Measurements from ENCODE around the gene NHLH1. TPM values are rescaled to one million over a fixed set of nuclear protein-coding genes. Genes with fewer than 3 reads are reported as not detected.
"Not testable (repeated sequence)": the region's sequence is repeated elsewhere in the genome, so short reads cannot be mapped to it uniquely, and the experiment has no call there.

NHLH1 gene
- polyA plus RNA-seq, 4 donors: 0.10 to 0.33 (median 0.19) TPM

GRCh38 chr1:160375788-160376524 lies 9.1 kb downstream of the NHLH1 start:
- DNase-seq (ENCODE audit: low read depth in 4 of 4, low spot score in 2 of 4): no peak

GRCh38 chr1:160376525-160377131 lies 9.8 kb downstream of the NHLH1 start:
- peak in 3 of 4 donors; percentile 9 to 38 (median 34) for DNase-seq (ENCODE audit: low read depth in 4 of 4, low spot score in 2 of 4)

DNA sequence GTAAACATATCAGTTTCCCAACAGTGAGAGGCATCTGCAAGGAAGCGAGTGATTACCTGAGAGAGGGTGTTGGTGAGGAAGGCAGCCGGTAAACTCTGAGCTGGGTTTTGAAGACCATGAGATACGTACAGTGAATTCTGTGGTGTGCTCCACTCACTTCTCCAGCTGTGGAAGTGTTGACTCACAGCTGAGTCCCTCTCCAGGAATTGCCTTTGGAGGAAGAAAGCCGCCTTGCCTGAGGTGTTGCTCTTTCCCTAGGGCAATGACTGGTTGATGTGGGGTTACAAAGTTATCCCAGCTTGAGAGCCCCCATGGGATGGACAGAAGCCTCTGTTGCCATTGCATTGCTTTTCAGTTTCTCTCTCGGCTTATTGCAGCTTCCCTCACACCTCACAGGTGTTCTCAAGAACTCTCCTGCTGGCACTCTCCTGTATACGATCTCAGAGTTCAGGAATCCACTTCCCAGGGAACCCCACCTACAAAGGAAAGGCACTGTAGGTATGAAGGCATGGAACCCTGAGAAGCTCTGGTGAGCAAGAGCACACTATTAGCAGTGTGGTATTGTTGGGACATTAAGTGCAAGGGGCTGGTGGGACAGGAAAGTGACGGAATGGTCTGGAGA lies 10.8 kb downstream of the NHLH1 start:
- DNase-seq (ENCODE audit: low read depth in 4 of 4, low spot score in 2 of 4): no peak

DNA sequence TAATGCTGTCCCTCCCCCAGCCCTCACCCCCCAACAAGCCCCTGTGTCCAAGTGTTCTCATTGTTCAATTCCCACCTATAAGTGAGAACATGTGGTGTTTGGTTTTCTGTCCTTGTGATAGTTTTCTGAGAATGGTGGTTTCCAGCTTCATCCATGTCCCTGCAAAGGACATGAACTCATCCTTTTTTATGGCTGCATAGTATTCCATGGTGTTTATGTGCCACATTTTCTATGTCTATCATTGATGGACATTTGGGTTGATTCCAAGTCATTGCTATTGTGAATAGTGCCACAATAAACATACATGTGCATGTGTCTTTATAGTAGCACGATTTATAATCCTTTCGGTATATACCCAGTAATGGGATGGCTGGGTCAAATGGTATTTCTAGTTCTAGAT lies 17.9 kb downstream of the NHLH1 start:
- DNase-seq (ENCODE audit: low read depth in 4 of 4, low spot score in 2 of 4): not testable (repeated sequence)

GRCh38 chr1:160388406-160388805 lies 21.5 kb downstream of the NHLH1 start:
- DNase-seq (ENCODE audit: low read depth in 4 of 4, low spot score in 2 of 4): not testable (repeated sequence)

DNA sequence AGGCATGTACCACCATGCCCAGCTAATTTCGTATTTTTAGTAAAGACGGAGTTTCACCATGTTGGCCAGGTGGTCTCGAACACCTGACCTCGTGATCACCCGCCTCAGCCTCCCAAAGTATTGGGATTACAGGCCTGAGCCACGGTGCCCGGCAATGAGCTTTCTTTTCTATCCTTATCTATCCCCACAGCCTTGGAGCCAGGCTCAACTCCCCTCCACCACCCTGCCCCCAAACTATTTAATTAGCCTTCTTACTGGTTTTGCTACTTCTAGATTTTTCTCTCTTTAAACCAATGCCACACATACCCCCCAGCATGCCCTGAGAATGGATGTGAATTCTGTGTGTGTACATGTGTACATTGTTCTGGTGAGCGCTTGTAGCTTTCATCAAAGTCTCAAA lies 27.8 kb downstream of the NHLH1 start:
- no peak for DNase-seq (ENCODE audit: low read depth in 4 of 4, low spot score in 2 of 4)

DNA sequence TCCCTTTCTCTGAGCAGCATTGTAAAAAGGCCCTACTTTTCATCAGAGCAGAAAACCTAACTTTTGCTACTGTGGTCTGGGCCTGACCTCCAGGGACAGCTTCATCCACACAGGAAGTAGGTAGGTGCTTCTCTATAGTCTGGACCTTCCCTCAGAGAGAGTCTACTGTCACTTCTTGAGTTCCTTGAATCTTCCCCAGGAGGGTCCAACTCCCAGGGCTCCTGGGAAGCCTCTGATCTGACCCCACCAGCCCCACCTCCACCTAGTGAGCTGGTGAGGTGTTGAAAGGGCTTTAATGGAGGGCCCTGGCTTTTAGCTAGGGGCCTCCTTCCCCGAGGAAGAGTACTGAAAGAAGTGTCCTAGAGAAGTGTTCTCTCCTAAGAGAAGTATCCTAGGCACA lies 30.8 kb downstream of the NHLH1 start:
- DNase-seq (ENCODE audit: low read depth in 4 of 4, low spot score in 2 of 4): no peak

- no peak for DNase-seq (ENCODE audit: low read depth in 4 of 4, low spot score in 2 of 4)
Measured at GRCh38 chr1:160398823-160399222, 32.0 kb downstream of the NHLH1 start.

GRCh38 chr1:160399544-160400222 lies 32.8 kb downstream of the NHLH1 start:
- DNase-seq (ENCODE audit: low read depth in 4 of 4, low spot score in 2 of 4): no peak

GRCh38 chr1:160400223-160400645 lies 33.4 kb downstream of the NHLH1 start, which contains the start of gene VANGL2:
VANGL2 (plus strand) TSS chr1:160400564; CDS start chr1:160415838, 15,274 bp downstream.
- peak in 3 of 4 donors; percentile 72 to 81 (median 76) for DNase-seq (ENCODE audit: low read depth in 4 of 4, low spot score in 2 of 4)

DNA sequence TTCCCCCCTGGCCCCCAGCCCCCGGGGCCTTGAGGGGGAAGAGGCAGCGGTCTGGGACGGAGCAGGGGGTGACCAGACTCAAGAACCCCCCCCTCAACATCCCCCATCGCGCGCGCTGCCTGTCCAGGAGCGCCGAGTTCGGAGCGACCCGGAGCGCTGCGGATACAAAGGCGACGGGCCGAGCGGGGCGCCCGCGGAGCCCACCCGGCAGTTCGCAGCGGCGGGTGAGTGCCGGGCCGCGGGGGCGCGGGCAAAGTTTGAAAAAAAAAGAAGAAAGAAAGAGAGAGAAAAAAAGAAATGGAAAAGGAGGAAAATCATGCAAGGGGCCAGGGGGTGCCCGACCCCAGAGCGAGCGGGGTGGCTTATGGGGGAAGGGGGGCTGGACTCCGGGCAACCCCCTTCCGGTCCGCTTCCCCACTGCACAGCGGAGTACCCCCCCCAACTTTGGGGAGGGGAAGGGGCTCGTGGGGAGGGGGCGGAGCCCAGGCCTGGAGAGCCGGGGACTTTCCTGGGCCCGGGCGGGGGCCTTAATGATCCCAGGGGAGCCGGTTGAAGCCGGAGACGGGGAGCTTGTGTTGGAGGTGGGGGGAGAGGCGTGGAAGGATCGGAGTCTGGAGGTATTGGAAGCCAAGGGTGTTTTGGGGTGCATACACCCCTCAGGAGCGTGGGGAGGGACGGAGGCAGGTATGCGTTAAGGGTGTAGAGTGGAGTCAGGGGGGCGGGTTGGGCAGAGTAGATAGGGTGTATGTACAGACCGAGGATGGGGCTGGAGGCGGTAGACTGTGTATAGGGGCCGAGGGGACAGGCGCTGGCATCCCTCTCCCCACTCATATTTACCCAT lies 34.0 kb downstream of the NHLH1 start:
- DNase-seq (ENCODE audit: low read depth in 4 of 4, low spot score in 2 of 4): no peak

- DNase-seq (ENCODE audit: low read depth in 4 of 4, low spot score in 2 of 4): no peak
Measured at GRCh38 chr1:160401487-160401805, 34.6 kb downstream of the NHLH1 start.

GRCh38 chr1:160402001-160402795 lies 35.3 kb downstream of the NHLH1 start:
- no peak for DNase-seq (ENCODE audit: low read depth in 4 of 4, low spot score in 2 of 4)

GRCh38 chr1:160403244-160403643 lies 36.4 kb downstream of the NHLH1 start:
- DNase-seq (ENCODE audit: low read depth in 4 of 4, low spot score in 2 of 4): no peak

DNA sequence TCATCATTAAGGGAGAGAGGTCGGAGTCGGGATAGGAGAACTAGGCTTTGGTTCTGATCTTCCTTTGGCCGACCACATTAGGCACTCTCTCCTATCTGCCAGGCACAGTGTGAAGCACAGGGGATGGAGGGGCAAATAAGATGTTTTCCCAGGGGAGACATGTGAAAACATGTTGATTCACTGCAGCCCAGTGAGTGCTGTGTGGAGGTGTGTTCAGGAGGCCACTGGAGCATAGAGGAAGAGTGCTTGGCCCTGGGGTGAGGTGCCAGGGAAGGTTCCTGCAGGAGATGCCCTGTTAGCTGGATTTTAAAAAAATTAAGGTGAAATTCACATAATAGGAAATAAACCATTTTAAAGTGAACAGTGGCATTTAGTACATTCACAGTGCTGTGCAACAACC lies 37.2 kb downstream of the NHLH1 start:
- no peak for DNase-seq (ENCODE audit: low read depth in 4 of 4, low spot score in 2 of 4)

- DNase-seq (ENCODE audit: low read depth in 4 of 4, low spot score in 2 of 4): no peak
Measured at GRCh38 chr1:160405331-160405877, 38.5 kb downstream of the NHLH1 start.

DNA sequence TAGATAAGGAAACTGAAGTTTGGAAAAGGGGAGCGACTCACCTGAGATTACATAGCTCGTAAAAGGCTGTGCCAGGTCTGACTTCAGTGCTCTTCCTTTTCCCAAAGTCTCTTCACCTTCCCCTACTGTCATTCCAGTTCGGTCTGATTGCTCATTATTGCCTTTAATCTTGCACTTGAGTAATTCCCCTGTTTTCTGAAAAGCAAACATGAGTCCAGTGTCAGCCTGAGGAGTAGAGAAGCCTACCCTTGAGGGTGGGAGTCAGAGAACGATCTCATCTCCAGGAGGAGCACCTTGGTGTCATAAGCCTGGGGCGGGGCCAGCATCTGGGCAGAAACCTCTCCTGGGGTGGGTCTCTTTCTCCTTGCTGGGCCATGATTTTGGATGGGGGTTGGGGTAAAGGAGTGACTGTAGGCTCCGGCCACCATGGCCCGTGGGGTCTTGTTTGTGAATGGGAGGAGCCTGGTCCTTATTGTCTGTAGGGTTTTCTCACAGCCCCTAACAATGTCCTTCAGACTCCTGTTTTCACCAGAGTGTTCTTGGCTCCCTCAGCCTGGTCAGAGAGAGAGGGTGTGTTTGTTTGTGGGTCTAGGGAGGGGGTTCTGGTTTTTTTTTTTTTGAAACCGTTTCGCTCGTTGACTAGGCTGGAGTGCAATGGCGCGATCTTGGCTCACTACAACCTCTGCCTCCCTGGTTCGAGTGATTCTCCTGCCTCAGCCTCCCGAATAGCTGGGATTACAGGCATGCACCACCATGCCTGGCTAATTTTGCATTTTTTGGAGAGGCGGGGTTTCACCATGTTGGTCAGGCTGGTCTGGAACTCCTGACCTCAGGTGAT lies 39.5 kb downstream of the NHLH1 start:
- no peak for DNase-seq (ENCODE audit: low read depth in 4 of 4, low spot score in 2 of 4)

Data from left renal cortex interstitium (tissue), 4 donors.